ENCODE results near the gene ZCCHC13.
"Not testable (repeated sequence)": the region's sequence is repeated elsewhere in the genome, so short reads cannot be mapped to it uniquely, and the experiment has no call there.

Gene ZCCHC13

GRCh38 chrX:74304016-74304415 is at the start of gene ZCCHC13:
ZCCHC13 (plus strand) TSS chrX:74304180; CDS start chrX:74304267, 87 bp downstream.
- DNase-seq: no peak

GRCh38 chrX:74258111-74258510 is 45.9 kb upstream of the ZCCHC13 start:
- DNase-seq: not testable (repeated sequence)

- DNase-seq: no peak
Observed at GRCh38 chrX:74259885-74260491, 44.0 kb upstream of the ZCCHC13 start.

- DNase-seq: no peak
Observed at GRCh38 chrX:74262452-74263209, 41.3 kb upstream of the ZCCHC13 start.

GRCh38 chrX:74270393-74270792 is 33.6 kb upstream of the ZCCHC13 start:
- no peak for DNase-seq

- no peak for DNase-seq
Observed at GRCh38 chrX:74272230-74272629, 31.8 kb upstream of the ZCCHC13 start.

- DNase-seq: no peak
Observed at GRCh38 chrX:74274516-74274915, 29.5 kb upstream of the ZCCHC13 start.

- no peak for DNase-seq
Observed at GRCh38 chrX:74277320-74277719, 26.7 kb upstream of the ZCCHC13 start.

- no peak for DNase-seq
Observed at GRCh38 chrX:74277846-74278245, 26.1 kb upstream of the ZCCHC13 start.

- DNase-seq: no peak
Observed at GRCh38 chrX:74280759-74281158, 23.2 kb upstream of the ZCCHC13 start.

GRCh38 chrX:74284391-74284952 is 19.5 kb upstream of the ZCCHC13 start:
- no peak for DNase-seq

GRCh38 chrX:74286950-74287740 is 16.8 kb upstream of the ZCCHC13 start:
- no peak for DNase-seq

GRCh38 chrX:74291577-74291963 is 12.4 kb upstream of the ZCCHC13 start:
- no peak for DNase-seq

GRCh38 chrX:74291964-74292807 is 11.8 kb upstream of the ZCCHC13 start:
- peak; percentile 85 for DNase-seq

- no peak for DNase-seq
Observed at GRCh38 chrX:74292808-74293123, 11.2 kb upstream of the ZCCHC13 start.

- peak; percentile 72 for DNase-seq
Observed at GRCh38 chrX:74293343-74293946, 10.5 kb upstream of the ZCCHC13 start.

- DNase-seq: no peak
Observed at GRCh38 chrX:74295101-74295500, 8.9 kb upstream of the ZCCHC13 start.

GRCh38 chrX:74297766-74298165 is 6.2 kb upstream of the ZCCHC13 start:
- no peak for DNase-seq

GRCh38 chrX:74300869-74301268 is 3.1 kb upstream of the ZCCHC13 start:
- DNase-seq: no peak

- no peak for DNase-seq
Observed at GRCh38 chrX:74318672-74319071, 14.7 kb downstream of the ZCCHC13 start.

GRCh38 chrX:74319321-74319720 is 15.3 kb downstream of the ZCCHC13 start:
- not testable (repeated sequence) for DNase-seq

GRCh38 chrX:74321191-74321590 is 17.2 kb downstream of the ZCCHC13 start:
- DNase-seq: no peak
